Body of pancreas (tissue), 4 donors: ENCODE results near the gene RBM20. TPM values are rescaled to one million over a fixed set of nuclear protein-coding genes. Genes with fewer than 3 reads are reported as not detected.

Experiments used
- ATAC-seq: fragments of 150-250 bp; one replicate; pipeline ENCODE4 v1.9.1; 2016
- DNase-seq, 4 donors: peaks; one replicate each; pipeline ENCODE4 v3.0.0-alpha.2; 2019
- H3K27ac ChIP-seq, 4 donors: fragments of 200-600 bp; sonication (generic); 1 replicate in 3 of 4; 2 replicates in 1 of 4; pipeline versions ENCODE4 v1.5.1 to v1.6.1; 2016 to 2019; ENCODE audit warnings: mild to moderate bottlenecking in 1 of 4, mixed read lengths in 1 of 4, moderate library complexity in 1 of 4
- H3K27me3 ChIP-seq, 2 donors: fragments of 200-600 bp; sonication (generic); one replicate each; pipeline ENCODE4 v1.6.0; 2016; ENCODE audit warnings: mild to moderate bottlenecking in 1 of 2
- H3K36me3 ChIP-seq, 2 donors: fragments of 200-600 bp; sonication (generic); replicated peaks in 1 of 2; 2 replicates each; pipeline ENCODE4 v1.5.1; 2016; ENCODE audit warnings: low read depth in 2 of 2; ENCODE audit not compliant: insufficient read depth in 1 of 2
- H3K4me1 ChIP-seq: fragments of 200-600 bp; sonication (generic); one replicate; pipeline ENCODE4 v1.6.0; 2016
- H3K4me3 ChIP-seq, 2 donors: fragments of 200-600 bp; sonication (generic); 1 replicate in 1 of 2; 2 replicates in 1 of 2; pipeline ENCODE4 v1.5.1; 2016 to 2019
- H3K9me3 ChIP-seq, 3 donors: fragments of 200-600 bp; sonication (generic); 1 replicate in 2 of 3; 2 replicates in 1 of 3; pipeline ENCODE4 v1.5.1; 2016
- CTCF ChIP-seq, 7 experiments: fragments of 450-650 bp in 4 of 7; fragments of 200-600 bp in 3 of 7; sonication (generic) in 3 of 7; IDR thresholded peaks; one replicate each; pipeline ENCODE4 v1.5.1; 2016 to 2019; ENCODE audit warnings: antibody characterized with exemption in 7 of 7
- POLR2A ChIP-seq, 3 donors: fragments of 450-650 bp; IDR thresholded peaks; one replicate each; pipeline ENCODE4 v1.6.1; 2016; ENCODE audit warnings: antibody characterized with exemption in 3 of 3, mild to moderate bottlenecking in 2 of 3
- WGBS, 2 donors: methylation state at CpG; one replicate each; pipeline ENCODE4 v1.1.5; 2017; 5-methylcytosine and 5-hydroxymethylcytosine counted together
- intact Hi-C: fragments of 100-400 bp; cut with DNase I; formaldehyde crosslinking; loops from one replicate; pipeline ENCODE4 v1.15.1; 2023
- small RNA-seq: library from RNA; depleted of rRNA; stranded (forward); fragments of <200 nt; gene quantifications from one replicate; pipeline ENCODE3, GENCODE V24; 2016
- total RNA-seq, 2 donors: library from RNA; depleted of rRNA; stranded (reverse); fragments of >200 nt; gene quantifications; one replicate each; pipeline ENCODE4 v1.1.0, GENCODE V29; 2016

RBM20 gene
- total RNA-seq, 2 donors from 2014 or later, result 14.5 to 39.4 TPM

GRCh38 chr10:110883924-110884323 lies 239.8 kb downstream of the RBM20 start:
- WGBS, 2 donors, result 42% methylated on average over 10 of the region's 10 CpGs
- Histone ChIP-seq H3K27me3 (no peaks in the 10 kb centered on the region), H3K36me3 (peaks cover 7 to 28% of the 10 kb centered on the region in 2 donors), H3K4me3 (no peak overlapping the region), H3K9me3 (no peaks in the 10 kb centered on the region), H3K4me1 (peaks cover 65% of the 10 kb centered on the region), H3K27ac (peak overlapping the region; percentile 1 to 99 (median 45))
- TF ChIP-seq POLR2A (IDR thresholded peaks at IDR 0.05) (no peak), CTCF (IDR thresholded peaks at IDR 0.05) (no peak)
- ATAC-seq (no peak), DNase-seq (no peak)
- intact Hi-C loops, result loop anchor here (10.0 kb wide), 1 partner anchor 139 kb away; no protein-coding TSS in a partner anchor

GRCh38 chr10:110885932-110886674 lies 242.0 kb downstream of the RBM20 start:
- no peak for TF ChIP-seq POLR2A (IDR thresholded peaks at IDR 0.05)
- 21 to 25% methylated on average over 5 of the region's 5 CpGs for WGBS, 2 donors
- no peak for DNase-seq
- no peaks in the 10 kb centered on the region for H3K27me3 ChIP-seq
- peak overlapping the region in 3 of 4 donors; percentile 23 to 99 (median 45) for H3K27ac ChIP-seq
- ATAC-seq, result peak; percentile 7
- no peak overlapping the region for H3K4me3 ChIP-seq
- peaks cover 12 to 35% of the 10 kb centered on the region in 2 donors for H3K36me3 ChIP-seq
- intact Hi-C loops, result loop anchor here (10.0 kb wide), 1 partner anchor 141 kb away; no protein-coding TSS in a partner anchor
- H3K9me3 ChIP-seq, result no peaks in the 10 kb centered on the region
- peaks cover 65% of the 10 kb centered on the region for H3K4me1 ChIP-seq

GRCh38 chr10:110887560-110887959 lies 243.4 kb downstream of the RBM20 start:
- Histone ChIP-seq H3K4me3 (no peak overlapping the region), H3K36me3 (peaks cover 12 to 37% of the 10 kb centered on the region in 2 donors), H3K27ac (peak overlapping the region in 2 of 4 donors; percentile 17 to 99), H3K9me3 (no peaks in the 10 kb centered on the region), H3K27me3 (no peaks in the 10 kb centered on the region), H3K4me1 (peaks cover 74% of the 10 kb centered on the region)
- TF ChIP-seq POLR2A (IDR thresholded peaks at IDR 0.05) (no peak), CTCF (IDR thresholded peaks at IDR 0.05) (no peak)
- 43 to 49% methylated on average over 1 of the region's 1 CpG for whole genome bisulfite sequencing, 2 donors
- ATAC-seq, result no peak
- intact Hi-C loops, result loop anchor here (10.0 kb wide), 1 partner anchor 143 kb away; no protein-coding TSS in a partner anchor
- no peak for DNase-seq

Small RNA genes within 50 kb of the gene (small RNA-seq; reads per million reads assigned to genes)
- not detected for gene RF00019
- not detected for gene RN7SKP288
- not detected for gene RNA5SP327

Other genes with a start within 250 kb of the RBM20 start
- 1 to 10 TPM; 6.2 to 9.2 TPM for gene DUSP5, start 146.4 kb upstream of the RBM20 start, total RNA-seq
- gene SMC3, start 76.6 kb upstream of the RBM20 start, total RNA-seq, result 10 to 100 TPM; 18.4 to 22.1 TPM
- gene PDCD4, start 227.6 kb downstream of the RBM20 start, total RNA-seq, result 100 to 1,000 TPM; 332 to 458 TPM